ENCODE results near the gene BBX. TPM values are rescaled to one million over a fixed set of nuclear protein-coding genes. Genes with fewer than 3 reads are reported as not detected.

BBX gene
- total RNA-seq, 4 donors from 2014 or later = 54.3 to 104 (median 88.1) TPM

DNA sequence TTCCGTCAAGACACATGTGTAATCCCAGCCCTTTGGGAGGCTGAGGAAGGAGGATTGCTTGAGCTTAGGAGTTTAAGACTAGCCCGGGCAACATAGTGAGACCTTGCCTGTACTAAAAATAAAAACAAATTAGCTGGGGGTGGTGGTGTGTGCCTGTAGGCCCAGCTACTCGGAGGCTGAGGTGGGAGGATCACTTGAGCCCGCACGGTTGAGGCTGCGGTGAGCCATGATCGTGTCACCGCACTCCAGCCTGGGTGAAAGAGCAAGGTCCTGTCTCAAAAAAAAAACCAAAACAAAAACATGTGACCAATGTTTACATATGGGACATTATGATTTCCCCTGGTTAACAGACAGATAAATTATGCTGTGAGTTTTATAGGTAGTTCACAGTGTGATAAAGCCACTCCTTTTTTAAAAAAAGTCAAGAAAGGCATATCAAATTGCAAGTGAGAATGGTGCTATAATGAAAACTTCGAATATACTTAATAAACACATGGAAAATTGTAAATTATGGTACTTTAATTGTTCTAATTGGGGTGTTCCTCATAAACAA lies 9.2 kb downstream of the BBX start:
- Histone ChIP-seq H3K27ac (no peak overlapping the region), H3K4me1 (no peaks in the 10 kb centered on the region), H3K27me3 (no peaks in the 10 kb centered on the region), H3K36me3 (peaks cover 0 to 4% (median 0%) of the 10 kb centered on the region in 3 donors), H3K9me3 (no peaks in the 10 kb centered on the region), H3K4me3 (no peak overlapping the region)
- no peak for DNase-seq (ENCODE audit: low spot score in 2 of 2)
- 90% methylated on average over 9 of the region's 9 CpGs for WGBS, 2 donors
- no peak for TF ChIP-seq POLR2A (IDR thresholded peaks at IDR 0.05)
- TF ChIP-seq, protein P1, sequence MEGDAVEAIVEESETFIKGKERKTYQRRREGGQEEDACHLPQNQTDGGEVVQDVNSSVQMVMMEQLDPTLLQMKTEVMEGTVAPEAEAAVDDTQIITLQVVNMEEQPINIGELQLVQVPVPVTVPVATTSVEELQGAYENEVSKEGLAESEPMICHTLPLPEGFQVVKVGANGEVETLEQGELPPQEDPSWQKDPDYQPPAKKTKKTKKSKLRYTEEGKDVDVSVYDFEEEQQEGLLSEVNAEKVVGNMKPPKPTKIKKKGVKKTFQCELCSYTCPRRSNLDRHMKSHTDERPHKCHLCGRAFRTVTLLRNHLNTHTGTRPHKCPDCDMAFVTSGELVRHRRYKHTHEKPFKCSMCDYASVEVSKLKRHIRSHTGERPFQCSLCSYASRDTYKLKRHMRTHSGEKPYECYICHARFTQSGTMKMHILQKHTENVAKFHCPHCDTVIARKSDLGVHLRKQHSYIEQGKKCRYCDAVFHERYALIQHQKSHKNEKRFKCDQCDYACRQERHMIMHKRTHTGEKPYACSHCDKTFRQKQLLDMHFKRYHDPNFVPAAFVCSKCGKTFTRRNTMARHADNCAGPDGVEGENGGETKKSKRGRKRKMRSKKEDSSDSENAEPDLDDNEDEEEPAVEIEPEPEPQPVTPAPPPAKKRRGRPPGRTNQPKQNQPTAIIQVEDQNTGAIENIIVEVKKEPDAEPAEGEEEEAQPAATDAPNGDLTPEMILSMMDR (IDR thresholded peaks at IDR 0.05) = no peak
- no peak for TF ChIP-seq EP300 (IDR thresholded peaks at IDR 0.05)

DNA sequence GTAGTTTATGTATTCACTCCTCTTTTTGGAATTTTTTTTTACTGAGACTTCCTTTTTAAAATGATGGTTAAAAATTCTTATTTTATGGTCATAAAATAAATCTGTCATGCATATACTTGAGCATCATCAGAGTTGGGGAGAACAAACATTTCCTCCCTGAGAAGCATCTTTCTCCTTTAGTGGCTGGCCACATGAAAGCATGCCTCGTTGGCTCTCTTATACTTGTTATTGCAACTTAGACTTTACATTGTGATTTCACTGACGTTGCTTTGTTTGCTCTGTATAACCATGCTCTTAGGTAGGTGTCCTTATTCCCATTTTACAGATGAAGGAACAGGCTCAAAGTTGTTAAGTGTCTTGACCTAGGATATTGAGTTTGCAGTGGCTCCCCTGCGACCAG lies 18.1 kb downstream of the BBX start:
- DNase-seq (ENCODE audit: low spot score in 2 of 2) = no peak
- Histone ChIP-seq H3K36me3 (no peaks in the 10 kb centered on the region), H3K9me3 (no peaks in the 10 kb centered on the region), H3K27me3 (no peaks in the 10 kb centered on the region), H3K4me1 (peaks cover 0 to 17% (median 2%) of the 10 kb centered on the region in 4 donors), H3K27ac (no peak overlapping the region), H3K4me3 (no peak overlapping the region)
- 83 to 89% methylated on average over 3 of the region's 3 CpGs for WGBS, 2 donors
- no peak for TF ChIP-seq POLR2A (IDR thresholded peaks at IDR 0.05)
- TF ChIP-seq EP300 (IDR thresholded peaks at IDR 0.05) = no peak
- TF ChIP-seq, protein P1 (IDR thresholded peaks at IDR 0.05) = no peak

DNA sequence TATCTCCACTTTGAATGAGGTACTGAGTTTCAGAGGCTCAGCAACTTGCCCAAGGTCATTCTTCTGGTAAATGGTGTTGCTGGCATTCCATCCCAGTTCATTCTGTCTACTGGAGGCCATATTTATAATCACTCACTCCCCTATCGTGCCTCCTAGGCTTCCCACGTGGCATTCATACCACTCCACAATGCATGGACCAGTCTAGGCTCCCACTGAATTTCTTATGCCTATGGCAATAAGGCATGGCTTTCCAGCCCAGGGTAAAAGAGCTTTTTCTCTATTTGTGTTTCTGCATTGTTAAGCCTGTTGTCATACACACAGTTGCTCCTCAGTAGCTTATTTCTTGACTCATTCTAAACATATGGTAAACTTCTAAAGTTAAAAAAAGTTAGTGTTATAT lies 19.9 kb downstream of the BBX start:
- Histone ChIP-seq H3K4me1 (peaks cover 0 to 19% (median 2%) of the 10 kb centered on the region in 4 donors), H3K27me3 (no peaks in the 10 kb centered on the region), H3K9me3 (no peaks in the 10 kb centered on the region), H3K27ac (no peak overlapping the region), H3K36me3 (no peaks in the 10 kb centered on the region), H3K4me3 (no peak overlapping the region)
- TF ChIP-seq POLR2A (IDR thresholded peaks at IDR 0.05) = no peak
- 44 to 57% methylated on average over 2 of the region's 2 CpGs for WGBS, 2 donors
- DNase-seq (ENCODE audit: low spot score in 2 of 2) = no peak

DNA sequence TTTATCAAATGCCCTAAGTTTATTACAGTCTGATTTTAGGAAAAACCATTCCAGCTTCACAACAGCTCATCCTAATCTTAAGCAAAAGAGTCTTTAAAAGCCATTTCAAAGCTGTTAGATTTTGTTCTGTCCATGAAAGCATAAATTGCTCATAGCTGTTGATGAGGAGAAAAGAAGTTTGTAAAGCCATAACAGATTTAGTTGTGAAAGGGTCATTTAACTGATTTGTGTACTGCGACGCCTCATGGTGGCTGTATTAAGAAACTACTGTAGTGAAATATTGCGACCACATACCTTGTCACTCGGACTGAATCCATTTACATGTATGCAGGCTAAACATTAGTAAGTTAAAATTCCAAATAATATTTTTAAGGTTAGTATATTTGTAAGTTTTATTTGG lies 20.9 kb downstream of the BBX start:
- TF ChIP-seq EP300 (IDR thresholded peaks at IDR 0.05) (no peak), POLR2A (IDR thresholded peaks at IDR 0.05) (no peak)
- TF ChIP-seq, protein P1 (IDR thresholded peaks at IDR 0.05) = peak in 3 of 5 experiments; percentile 14 to 30 (median 24)
- Histone ChIP-seq H3K4me1 (peaks cover 0 to 19% (median 2%) of the 10 kb centered on the region in 4 donors), H3K9me3 (no peaks in the 10 kb centered on the region), H3K27me3 (no peaks in the 10 kb centered on the region), H3K4me3 (no peak overlapping the region), H3K27ac (no peak overlapping the region), H3K36me3 (peaks cover 0 to 3% (median 0%) of the 10 kb centered on the region in 3 donors)
- no peak for DNase-seq (ENCODE audit: low spot score in 2 of 2)
- 67 to 68% methylated on average over 4 of the region's 4 CpGs for WGBS, 2 donors

DNA sequence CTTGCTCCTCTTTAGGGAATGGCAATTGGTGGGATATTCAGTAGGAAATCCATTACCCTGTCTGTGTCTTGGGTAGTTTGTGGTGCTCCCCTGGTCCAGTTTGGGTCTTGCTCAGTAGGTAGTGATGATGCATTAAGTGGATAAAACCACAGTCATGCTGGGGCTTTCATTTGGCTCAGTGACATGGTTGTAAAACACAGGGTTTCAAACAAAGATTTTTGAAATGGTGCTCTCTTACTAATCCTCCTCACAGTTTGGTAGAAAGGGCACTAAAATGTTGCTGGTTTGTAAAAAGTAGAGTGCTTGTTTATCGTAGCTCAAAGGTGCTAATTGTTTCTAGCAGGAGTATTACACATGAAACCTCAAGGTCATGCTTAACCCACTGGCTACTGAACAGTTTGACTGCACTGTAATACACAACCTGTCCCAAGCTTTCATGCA lies 22.9 kb downstream of the BBX start:
- Histone ChIP-seq H3K9me3 (no peaks in the 10 kb centered on the region), H3K4me1 (peaks cover 0 to 19% (median 2%) of the 10 kb centered on the region in 4 donors), H3K27ac (no peak overlapping the region), H3K36me3 (peaks cover 0 to 5% (median 0%) of the 10 kb centered on the region in 3 donors), H3K27me3 (no peaks in the 10 kb centered on the region), H3K4me3 (no peak overlapping the region)
- TF ChIP-seq EP300 (IDR thresholded peaks at IDR 0.05) = no peak
- TF ChIP-seq, protein P1 (IDR thresholded peaks at IDR 0.05) = no peak
- TF ChIP-seq POLR2A (IDR thresholded peaks at IDR 0.05) = no peak
- no peak for DNase-seq (ENCODE audit: low spot score in 2 of 2)
- 72 to 77% methylated on average over 1 of the region's 1 CpG for WGBS, 2 donors
